ENCODE data around the gene CGB3. TPM values are rescaled to one million over a fixed set of nuclear protein-coding genes. Genes with fewer than 3 reads are reported as not detected.

The CGB3 gene
- total RNA-seq, 1 experiment from 2014 or later = not detected

- POLR2A ChIA-PET = no interaction called here
- in situ Hi-C loops (cut with HindIII; ENCODE audit: low pct_unique_long_range_greater_than_20kb, low sequenced_read_pairs) = no loop called here
- CTCF ChIA-PET = no interaction called here
Measured at GRCh38 chr19:49016067-49016839, 7.9 kb downstream of the CGB3 start.

GRCh38 chr19:49014870-49015255 is 9.3 kb downstream of the CGB3 start:
- Histone ChIP-seq H3K9me3 (ENCODE audit: control insufficient read depth, insufficient read depth, low read depth, low read length) (no peaks in the 10 kb centered on the region), H3K36me3 (ENCODE audit: control insufficient read depth, insufficient read depth, low read length) (no peaks in the 10 kb centered on the region; the same call in 1 of the 2 replicates), H3K27me3 (ENCODE audit: control insufficient read depth, insufficient read depth, low read length) (no peaks in the 10 kb centered on the region), H3K4me3 (ENCODE audit: low read depth in 2 of 2, low read length in 2 of 2) (no peak overlapping the region), H3K4me1 (ENCODE audit: control insufficient read depth, insufficient read depth, low read length) (no peaks in the 10 kb centered on the region), H3K27ac (ENCODE audit: low read length) (no peak overlapping the region)
- no peak for ATAC-seq
- DNase-seq (ENCODE audit: low read depth, low spot score) = no peak
- POLR2A ChIA-PET = no interaction called here
- CTCF ChIA-PET = no interaction called here
- BruUV-seq (replicated peaks) = no TSS peak
- in situ Hi-C loops (cut with HindIII; ENCODE audit: low pct_unique_long_range_greater_than_20kb, low sequenced_read_pairs) (no loop called here), intact Hi-C loops (cut with micrococcal nuclease; ENCODE audit: unreplicated experiment) (no loop called here)
- TF ChIP-seq POLR2AphosphoS5 (IDR thresholded peaks at IDR 0.05; ENCODE audit: low read depth, low read length) (no peak), SIN3A (IDR thresholded peaks at IDR 0.05; ENCODE audit: borderline replicate concordance, insufficient read depth, low read depth, low read length) (no peak), REST (IDR thresholded peaks at IDR 0.05; ENCODE audit: insufficient read depth in 1 of 2, low read depth in 2 of 2, low read length in 1 of 2) (no peak), TCF7L2 (IDR thresholded peaks at IDR 0.05; ENCODE audit: low read depth, low read length) (no peak), CTCF (IDR thresholded peaks at IDR 0.05) (no peak)

More at GRCh38 chr19:49016067-49016839, 7.9 kb downstream of the CGB3 start:
- BruUV-seq (replicated peaks) = no TSS peak
- H3K27me3 ChIP-seq (ENCODE audit: control insufficient read depth, insufficient read depth, low read length) = no peaks in the 10 kb centered on the region
- H3K36me3 ChIP-seq (ENCODE audit: control insufficient read depth, insufficient read depth, low read length) = no peaks in the 10 kb centered on the region
- no peak for DNase-seq (ENCODE audit: low read depth, low spot score)
- intact Hi-C loops (cut with micrococcal nuclease; ENCODE audit: unreplicated experiment) = no loop called here
- H3K4me1 ChIP-seq (ENCODE audit: control insufficient read depth, insufficient read depth, low read length) = no peaks in the 10 kb centered on the region; the same call in 1 of the 2 replicates
- H3K9me3 ChIP-seq (ENCODE audit: control insufficient read depth, insufficient read depth, low read depth, low read length) = no peaks in the 10 kb centered on the region
- no peak for ATAC-seq
- H3K4me3 ChIP-seq (ENCODE audit: low read depth in 2 of 2, low read length in 2 of 2) = no peak overlapping the region
- TF ChIP-seq SIN3A (IDR thresholded peaks at IDR 0.05; ENCODE audit: borderline replicate concordance, insufficient read depth, low read depth, low read length) (no peak), CTCF (IDR thresholded peaks at IDR 0.05) (no peak), REST (IDR thresholded peaks at IDR 0.05; ENCODE audit: insufficient read depth in 1 of 2, low read depth in 2 of 2, low read length in 1 of 2) (no peak), POLR2AphosphoS5 (IDR thresholded peaks at IDR 0.05; ENCODE audit: low read depth, low read length) (no peak), TCF7L2 (IDR thresholded peaks at IDR 0.05; ENCODE audit: low read depth, low read length) (no peak)
- H3K27ac ChIP-seq (ENCODE audit: low read length) = no peak overlapping the region

Data from Panc1 (cell line).